OCI-LY3 (cell line): ENCODE data around the gene AIDA.

ENCODE experiments used
- H2AFZ ChIP-seq: fragments of 200-600, 300-600 bp; shearing (Covaris generic); 2 replicates; pipeline ENCODE4 v1.6.0; 2014; ENCODE audit warnings: antibody characterized with exemption, low read depth, low read length
- H3K27ac ChIP-seq: fragments of 200-600, 300-600 bp; sonication (generic); 2 replicates; pipeline ENCODE4 v1.5.1; 2014; ENCODE audit warnings: mild to moderate bottlenecking, low read length, moderate library complexity, mixed read lengths
- H3K27me3 ChIP-seq: fragments of 200-600, 300-600 bp; sonication (generic); 2 replicates; pipeline ENCODE4 v1.6.1; 2014; ENCODE audit warnings: low read depth, low read length, mixed read lengths
- H3K36me3 ChIP-seq: fragments of 200-600, 300-600 bp; sonication (generic); replicated peaks from 2 replicates; pipeline ENCODE3; 2014; ENCODE audit warnings: low read depth, low read length, mixed read lengths
- H3K4me1 ChIP-seq: fragments of 300-600, 200-600 bp; sonication (generic); 2 replicates; pipeline ENCODE4 v1.6.1; 2014; ENCODE audit warnings: low read length, mixed read lengths
- H3K4me2 ChIP-seq: fragments of 200-600, 300-600 bp; sonication (generic); 2 replicates; pipeline ENCODE4 v1.6.1; 2014; ENCODE audit warnings: low read length, mixed read lengths
- H3K4me3 ChIP-seq: fragments of 300-600, 200-600 bp; sonication (generic); 2 replicates; pipeline ENCODE4 v1.5.1; 2014; ENCODE audit warnings: antibody characterized with exemption, mild to moderate bottlenecking, low read length, moderate library complexity
- H3K79me2 ChIP-seq: fragments of 300-600, 200-600 bp; shearing (Covaris generic); 2 replicates; pipeline ENCODE4 v1.6.1; 2014; ENCODE audit warnings: mild to moderate bottlenecking, low read length, mixed read lengths
- H3K9ac ChIP-seq: fragments of 300-600, 200-600 bp; shearing (Covaris generic); 2 replicates; pipeline ENCODE4 v1.6.0; 2014; ENCODE audit warnings: mild to moderate bottlenecking, low read length, moderate library complexity
- H3K9me3 ChIP-seq: fragments of 200-600, 300-600 bp; shearing (Covaris generic); 2 replicates; pipeline ENCODE4 v1.6.1; 2014; ENCODE audit warnings: low read length, mixed read lengths; ENCODE audit not compliant: insufficient read depth
- H4K20me1 ChIP-seq: fragments of 200-600, 300-600 bp; sonication (generic); 2 replicates; pipeline ENCODE4 v1.6.1; 2016; ENCODE audit warnings: low read length, mixed read lengths; ENCODE audit not compliant: insufficient read depth
- EZH2phosphoT487 ChIP-seq: fragments of 200-600 bp; shearing (Covaris generic); IDR thresholded peaks from 2 replicates; pipeline ENCODE4 v1.6.1; 2018; ENCODE audit warnings: antibody characterized with exemption, mixed run types, low read depth
- TF ChIP-seq, protein P1 (sequence below): fragments of 200-600, 300-600 bp; sonication (generic); IDR thresholded peaks from 2 replicates; pipeline ENCODE4 v1.5.1; 2014; ENCODE audit warnings: antibody characterized with exemption, low read length, low read depth

Gene AIDA

DNA sequence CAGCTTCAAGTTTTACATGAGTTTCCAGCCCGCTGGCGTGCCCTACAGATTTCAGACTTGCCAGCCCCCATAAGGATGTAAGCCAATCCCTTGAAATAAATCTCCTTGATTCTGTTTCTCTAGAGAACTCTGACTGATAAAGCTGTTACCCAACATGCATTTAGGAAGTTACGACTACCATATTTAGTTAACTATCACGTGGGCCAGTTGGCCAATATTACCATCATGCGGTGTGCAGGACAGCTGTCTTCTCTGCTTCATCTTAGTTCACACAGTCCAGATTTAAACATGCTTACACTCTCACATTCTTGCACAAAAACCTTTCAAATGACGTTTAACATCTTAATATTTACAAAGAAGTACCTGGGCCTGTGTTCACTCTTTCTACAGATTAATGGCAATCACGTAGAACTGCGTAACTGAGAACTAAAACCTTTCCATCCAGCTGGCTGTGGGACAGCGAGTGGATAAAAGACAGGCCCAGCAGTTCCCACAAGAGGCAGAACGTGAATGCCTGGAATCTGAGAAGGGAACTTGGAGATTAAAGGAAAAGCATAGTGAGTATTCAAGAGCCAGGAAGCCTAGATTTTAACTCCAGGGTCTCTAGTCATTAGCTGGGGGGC is 45.5 kb upstream of the AIDA start:
- H3K9ac ChIP-seq = no peak overlapping the region
- TF ChIP-seq EZH2phosphoT487 = no peak
- TF ChIP-seq, protein P1, sequence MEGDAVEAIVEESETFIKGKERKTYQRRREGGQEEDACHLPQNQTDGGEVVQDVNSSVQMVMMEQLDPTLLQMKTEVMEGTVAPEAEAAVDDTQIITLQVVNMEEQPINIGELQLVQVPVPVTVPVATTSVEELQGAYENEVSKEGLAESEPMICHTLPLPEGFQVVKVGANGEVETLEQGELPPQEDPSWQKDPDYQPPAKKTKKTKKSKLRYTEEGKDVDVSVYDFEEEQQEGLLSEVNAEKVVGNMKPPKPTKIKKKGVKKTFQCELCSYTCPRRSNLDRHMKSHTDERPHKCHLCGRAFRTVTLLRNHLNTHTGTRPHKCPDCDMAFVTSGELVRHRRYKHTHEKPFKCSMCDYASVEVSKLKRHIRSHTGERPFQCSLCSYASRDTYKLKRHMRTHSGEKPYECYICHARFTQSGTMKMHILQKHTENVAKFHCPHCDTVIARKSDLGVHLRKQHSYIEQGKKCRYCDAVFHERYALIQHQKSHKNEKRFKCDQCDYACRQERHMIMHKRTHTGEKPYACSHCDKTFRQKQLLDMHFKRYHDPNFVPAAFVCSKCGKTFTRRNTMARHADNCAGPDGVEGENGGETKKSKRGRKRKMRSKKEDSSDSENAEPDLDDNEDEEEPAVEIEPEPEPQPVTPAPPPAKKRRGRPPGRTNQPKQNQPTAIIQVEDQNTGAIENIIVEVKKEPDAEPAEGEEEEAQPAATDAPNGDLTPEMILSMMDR = no peak
- no peaks in the 10 kb centered on the region; the same call in 1 of the 2 replicates for H3K27me3 ChIP-seq
- no peak overlapping the region for H2AFZ ChIP-seq
- H3K79me2 ChIP-seq = no peaks in the 10 kb centered on the region
- H3K9me3 ChIP-seq = no peaks in the 10 kb centered on the region
- no peaks in the 10 kb centered on the region for H3K4me1 ChIP-seq
- no peak overlapping the region for H3K4me2 ChIP-seq
- no peaks in the 10 kb centered on the region for H4K20me1 ChIP-seq
- no peaks in the 10 kb centered on the region for H3K36me3 ChIP-seq
- no peak overlapping the region for H3K27ac ChIP-seq
- H3K4me3 ChIP-seq = no peak overlapping the region

DNA sequence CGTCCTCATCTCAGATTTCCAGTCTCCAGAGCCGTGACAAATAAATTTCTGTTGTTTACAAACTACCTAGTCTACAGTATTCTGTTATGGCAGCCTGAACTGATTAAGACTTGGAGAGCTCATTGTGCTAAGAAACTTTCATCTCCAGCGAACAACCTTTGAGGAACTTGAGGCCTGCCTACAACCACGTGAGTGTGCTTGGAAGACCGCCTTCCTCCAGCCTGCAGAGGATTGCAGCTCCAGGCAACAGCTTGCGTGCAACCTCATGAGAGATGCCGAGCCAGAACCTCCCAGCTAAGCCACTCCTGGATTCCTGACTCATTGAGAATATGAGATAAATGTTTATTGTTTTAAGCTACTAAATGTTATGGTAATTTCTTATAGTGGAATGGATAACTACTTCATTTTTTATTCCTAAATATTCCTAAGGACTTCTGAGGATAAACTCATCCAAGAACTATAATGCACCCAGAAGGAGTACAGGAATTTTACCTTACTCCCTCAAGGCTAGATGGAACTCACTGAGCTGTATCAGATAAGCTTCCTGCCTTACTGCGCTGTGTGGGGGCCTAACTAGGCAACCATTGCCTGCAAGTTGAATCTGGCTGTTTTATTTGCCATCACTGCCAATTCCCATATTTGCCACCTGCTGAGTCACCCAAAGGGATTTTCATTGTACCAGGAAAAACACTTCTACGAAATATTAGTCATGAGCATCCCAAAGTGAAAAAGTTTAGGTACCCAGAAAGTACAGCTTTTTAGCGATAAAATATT is 42.3 kb upstream of the AIDA start:
- Histone ChIP-seq H3K27ac (no peak overlapping the region), H3K4me2 (no peak overlapping the region), H3K4me3 (no peak overlapping the region), H4K20me1 (no peaks in the 10 kb centered on the region), H3K79me2 (no peaks in the 10 kb centered on the region), H3K27me3 (no peaks in the 10 kb centered on the region; the same call in 1 of the 2 replicates), H3K36me3 (no peaks in the 10 kb centered on the region), H3K9ac (no peak overlapping the region), H3K9me3 (no peaks in the 10 kb centered on the region), H3K4me1 (peaks cover 12% of the 10 kb centered on the region), H2AFZ (no peak overlapping the region)
- TF ChIP-seq, protein P1 = no peak
- no peak for TF ChIP-seq EZH2phosphoT487

DNA sequence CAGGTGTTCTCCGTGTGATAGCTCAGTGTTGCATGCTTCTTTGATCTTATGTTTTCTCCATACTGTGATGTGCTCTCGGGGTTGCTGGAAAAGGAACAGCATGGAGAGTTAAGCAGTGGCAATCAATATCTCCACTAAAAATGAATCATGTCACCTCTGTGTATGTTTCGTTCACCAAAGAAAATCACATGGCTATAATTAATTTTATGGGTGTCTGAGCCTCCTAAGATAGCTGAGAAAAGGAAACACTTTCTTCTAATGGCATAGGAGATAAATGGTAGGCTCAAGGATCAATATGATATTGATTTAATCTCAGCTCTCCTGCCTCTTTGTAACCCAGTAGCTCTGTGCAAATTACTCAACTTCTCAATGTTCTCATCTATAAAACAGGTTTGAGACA is 39.0 kb upstream of the AIDA start:
- no peak overlapping the region for H3K27ac ChIP-seq
- H3K4me2 ChIP-seq = peak overlapping the region; percentile 10
- no peak overlapping the region for H2AFZ ChIP-seq
- peaks cover 16% of the 10 kb centered on the region for H3K4me1 ChIP-seq
- H3K27me3 ChIP-seq = peaks cover 3% of the 10 kb centered on the region; the same call in 1 of the 2 replicates
- no peaks in the 10 kb centered on the region for H3K36me3 ChIP-seq
- no peaks in the 10 kb centered on the region for H3K9me3 ChIP-seq
- no peak overlapping the region for H3K9ac ChIP-seq
- TF ChIP-seq, protein P1 = no peak
- no peak for TF ChIP-seq EZH2phosphoT487
- H3K4me3 ChIP-seq = no peak overlapping the region
- no peaks in the 10 kb centered on the region for H4K20me1 ChIP-seq
- no peaks in the 10 kb centered on the region for H3K79me2 ChIP-seq

DNA sequence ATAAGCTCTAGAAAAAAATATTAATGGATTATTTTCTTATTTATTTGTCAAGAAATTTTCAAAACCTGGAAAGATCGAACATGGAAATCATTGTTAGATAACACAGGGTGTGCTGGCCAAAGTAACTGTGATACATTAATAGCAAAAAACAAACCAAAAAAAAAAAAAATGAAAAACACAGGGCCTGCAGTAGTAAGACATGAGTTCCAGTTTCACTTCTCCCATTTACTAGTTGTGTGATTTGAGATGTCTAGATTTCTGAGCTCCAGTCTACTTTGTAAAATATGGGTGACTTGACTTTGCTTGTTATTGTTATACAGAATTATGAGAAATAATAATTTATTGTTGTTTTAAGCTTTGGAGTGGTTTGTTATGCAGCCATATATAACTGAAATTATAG is 38.4 kb upstream of the AIDA start:
- Histone ChIP-seq H4K20me1 (no peaks in the 10 kb centered on the region), H2AFZ (no peak overlapping the region), H3K79me2 (no peaks in the 10 kb centered on the region), H3K4me3 (no peak overlapping the region), H3K27me3 (0 out of 2 replicates have a peak, but pooled peaks cover 3% of the 10 kb centered on the region), H3K27ac (no peak overlapping the region), H3K36me3 (no peaks in the 10 kb centered on the region), H3K9ac (no peak overlapping the region), H3K4me1 (peaks cover 16% of the 10 kb centered on the region), H3K4me2 (peak overlapping the region; percentile 10), H3K9me3 (no peaks in the 10 kb centered on the region)
- TF ChIP-seq, protein P1 = no peak
- no peak for TF ChIP-seq EZH2phosphoT487
